K562 (cell line): ENCODE measurements around the gene MX1. TPM values are rescaled to one million over a fixed set of nuclear protein-coding genes. Genes with fewer than 3 reads are reported as not detected.

Source experiments
- ATAC-seq: fragments of 200-7000 bp; cut with Tn5 transposase; 3 replicates; pipeline ENCODE4 v1.9.1; 2020; ENCODE audit warnings: moderate library complexity
- BruUV-seq: library from RNA; stranded (reverse); fragments of 400-500 nt; replicated peaks from 2 replicates; lab custom pipeline; 2021; lab: Mats Ljungman, UMichigan
- CTCF ChIA-PET: fragments of 300-600 bp; formaldehyde crosslinking; extraction: SDS; loops from one replicate; lab custom pipeline; 2021; ENCODE audit warnings: low intra/inter-chr PET ratio; lab: Yijun Ruan, JAX
- POLR2A ChIA-PET: fragments of 300-600, 350-650 bp; sonication (Branson Sonifier 250); formaldehyde crosslinking; extraction: SDS; loops from one replicate; lab custom pipeline; 2021; ENCODE audit warnings: antibody characterized with exemption, inconsistent platforms; lab: Yijun Ruan, JAX
- DNase-seq, 4 experiments: peaks; one replicate each; pipeline versions ENCODE4 v3.0.0 to v3.0.0-alpha.2; 2011 to 2018; ENCODE audit warnings: low spot score in 3 of 4, mixed read lengths in 3 of 4; ENCODE audit errors: extremely low read depth in 1 of 4
- FAIRE-seq: peaks from 2 replicates; lab custom pipeline; 2011; peaks lifted over from hg19 to GRCh38; lab: Jason Lieb, UNC
- H2AFZ ChIP-seq: 2 replicates; pipeline ENCODE4 v1.6.0; 2011; ENCODE audit warnings: low read depth, low read length, control low read depth, inconsistent platforms
- H3K27ac ChIP-seq: fragments of 200-600 bp; 3 replicates; pipeline ENCODE4 v1.8.0; 2011; ENCODE audit warnings: low read depth, mild to moderate bottlenecking, control low read depth, inconsistent platforms, low read length, moderate library complexity, mixed read lengths; ENCODE audit errors: extremely low read depth
- H3K27me3 ChIP-seq, 2 experiments: fragments of 300-600 bp in 1 of 2; 2 replicates in 1 of 2; 3 replicates in 1 of 2; pipeline versions ENCODE4 v1.6.0 to v1.8.0; 2011; ENCODE audit warnings: inconsistent platforms in 2 of 2, low read length in 2 of 2, mild to moderate bottlenecking in 1 of 2, mixed read lengths in 1 of 2, moderate library complexity in 1 of 2; ENCODE audit not compliant: control insufficient read depth in 2 of 2, insufficient read depth in 2 of 2
- H3K36me3 ChIP-seq: fragments of 300-600 bp; 3 replicates; pipeline ENCODE4 v1.8.0; 2011; ENCODE audit warnings: mild to moderate bottlenecking, low read length, inconsistent platforms; ENCODE audit not compliant: control insufficient read depth, insufficient read depth
- H3K4me1 ChIP-seq, 2 experiments: fragments of 200-600 bp in 1 of 2; replicated peaks in 1 of 2; 2 replicates in 1 of 2; 3 replicates in 1 of 2; pipeline versions ENCODE4 v1.5.1 to v1.8.0; 2011; ENCODE audit warnings: inconsistent platforms in 2 of 2, low read length in 2 of 2, mild to moderate bottlenecking in 1 of 2, mixed read lengths in 1 of 2, moderate library complexity in 1 of 2; ENCODE audit not compliant: control insufficient read depth in 2 of 2, insufficient read depth in 2 of 2
- H3K4me2 ChIP-seq: 2 replicates; pipeline ENCODE4 v1.6.1; 2011; ENCODE audit warnings: low read length, control low read depth, inconsistent platforms, mixed read lengths; ENCODE audit not compliant: insufficient read depth
- H3K4me3 ChIP-seq: fragments of 200-600 bp; sonication (generic), shearing (Covaris generic); 2 replicates; pipeline ENCODE4 v1.5.1; 2016; ENCODE audit warnings: control low read depth, inconsistent platforms
- H3K79me2 ChIP-seq: fragments of 200-600 bp; 3 replicates; pipeline ENCODE4 v1.8.0; 2011; ENCODE audit warnings: low read length, inconsistent platforms; ENCODE audit not compliant: control insufficient read depth, insufficient read depth
- H3K9ac ChIP-seq, 2 experiments: 2 replicates each; pipeline versions ENCODE4 v1.6.0 to v1.6.1; 2011; ENCODE audit warnings: low read depth in 2 of 2, low read length in 2 of 2, control low read depth in 1 of 2, inconsistent platforms in 1 of 2, mild to moderate bottlenecking in 1 of 2, mixed read lengths in 1 of 2; ENCODE audit not compliant: insufficient read depth in 1 of 2
- H3K9me1 ChIP-seq: one replicate; pipeline ENCODE4 v1.6.0; 2011; ENCODE audit warnings: inconsistent platforms, mild to moderate bottlenecking, low read length, moderate library complexity; ENCODE audit not compliant: control insufficient read depth, insufficient read depth
- H3K9me3 ChIP-seq: replicated peaks from 2 replicates; pipeline ENCODE4 v1.5.1; 2011; ENCODE audit warnings: low read depth, low read length, inconsistent platforms; ENCODE audit not compliant: control insufficient read depth, insufficient read depth
- H4K20me1 ChIP-seq: replicated peaks from 2 replicates; pipeline ENCODE4 v1.6.1; 2011; ENCODE audit warnings: low read length, inconsistent platforms, mixed read lengths; ENCODE audit not compliant: control insufficient read depth, insufficient read depth
- ARID1B ChIP-seq: fragments of 450-650 bp; IDR thresholded peaks from 2 replicates; pipeline ENCODE4 v1.6.1; 2016; ENCODE audit warnings: antibody characterized with exemption, mild to moderate bottlenecking, inconsistent platforms
- CBX3 ChIP-seq, 2 experiments: IDR thresholded peaks; 1 replicate in 1 of 2; 2 replicates in 1 of 2; pipeline ENCODE4 v1.6.1; 2012; ENCODE audit warnings: inconsistent platforms in 2 of 2, low read length in 2 of 2, borderline replicate concordance in 1 of 2, control low read depth in 1 of 2
- E2F3 ChIP-seq: fragments of 250-450 bp; sonication (Bioruptor Pico); IDR thresholded peaks from 2 replicates; pipeline ENCODE4 v1.4.0; 2020; ENCODE audit warnings: mild to moderate bottlenecking
- ETS2 ChIP-seq: IDR thresholded peaks from 2 replicates; pipeline ENCODE4 v1.6.1; 2016; ENCODE audit warnings: borderline replicate concordance, missing genetic modification characterization, mild to moderate bottlenecking, moderate library complexity, missing compliant biosample characterization; ENCODE audit not compliant: poor library complexity, severe bottlenecking
- KHSRP ChIP-seq: fragments of 450-650 bp; IDR thresholded peaks from 2 replicates; pipeline ENCODE4 v1.6.1; 2017
- NCOA6 ChIP-seq: fragments of 450-650 bp; IDR thresholded peaks from 2 replicates; pipeline ENCODE4 v1.6.1; 2017; ENCODE audit warnings: mild to moderate bottlenecking
- SAP30 ChIP-seq: fragments of 200-600 bp; sonication (generic); IDR thresholded peaks from 2 replicates; pipeline ENCODE4 v1.6.1; 2012; ENCODE audit warnings: borderline replicate concordance, low read depth, mild to moderate bottlenecking, moderate library complexity, low read length, control low read depth, inconsistent platforms; ENCODE audit not compliant: insufficient read depth, poor library complexity, severe bottlenecking
- SMARCE1 ChIP-seq: fragments of 450-650 bp; IDR thresholded peaks from 2 replicates; pipeline ENCODE4 v1.7.1; 2016; ENCODE audit warnings: mild to moderate bottlenecking
- TBL1XR1 ChIP-seq, 2 experiments: IDR thresholded peaks; 2 replicates each; pipeline ENCODE4 v1.6.1; 2012; ENCODE audit warnings: improper control_type of control experiment in 2 of 2, low read length in 2 of 2, mild to moderate bottlenecking in 1 of 2
- TCF3 ChIP-seq: sonication (generic); formaldehyde crosslinking; IDR thresholded peaks from 2 replicates; pipeline ENCODE4 v1.4.0; 2020; ENCODE audit warnings: mild to moderate bottlenecking, missing genetic modification reagents
- ZFP1 ChIP-seq: fragments of 450-650 bp; formaldehyde crosslinking; IDR thresholded peaks from 2 replicates; pipeline ENCODE4 v1.4.0; 2020; ENCODE audit warnings: mild to moderate bottlenecking, mixed read lengths
- ZSCAN32 ChIP-seq: fragments of 450-650 bp; formaldehyde crosslinking; IDR thresholded peaks from 2 replicates; pipeline ENCODE4 v1.4.0; 2020; ENCODE audit warnings: mild to moderate bottlenecking, moderate library complexity
- WGBS: fragments of 100-300 bp; shearing (Covaris generic); methylation state at CpG from one replicate; pipeline ENCODE4 v1.1.6; 2016; ENCODE audit warnings: low coverage, mixed read lengths; ENCODE audit not compliant: insufficient coverage; ENCODE audit errors: missing lambda C conversion rate; 5-methylcytosine and 5-hydroxymethylcytosine counted together
- in situ Hi-C: fragments of 300-500 bp; cut with MboI; formaldehyde crosslinking; loops from 4 replicates; pipeline ENCODE4 v1.15.0; 2018; ENCODE audit warnings: inconsistent platforms, mixed read lengths
- intact Hi-C: fragments of 100-400 bp; cut with micrococcal nuclease; formaldehyde crosslinking; loops from 2 replicates; pipeline ENCODE4 v1.14.2; 2022
- polyA plus RNA-seq, 8 experiments: library from polyadenylated mRNA; depleted of rRNA in 4 of 8; stranded (reverse) in 5 of 8; unstranded in 3 of 8; fragments of >200 nt; fragmentation: Nextera tagmentation in 2 of 8; fragmentation: Illumina TruSeq in 1 of 8; extraction: Ambion mirVana in 2 of 8; extraction: Trizol in 1 of 8; gene quantifications; 2 replicates each; pipeline versions ENCODE4 v1.2.1 to v1.2.3, GENCODE V29; 2011 to 2014; ENCODE audit warnings: inconsistent platforms in 1 of 8, missing spikeins in 1 of 8
- total RNA-seq, 7 experiments: library from RNA; depleted of rRNA in 6 of 7; stranded (reverse); fragments of >200 nt in 6 of 7; fragmentation: Illumina TruSeq in 2 of 7; extraction: Trizol in 2 of 7; gene quantifications; 2 replicates each; pipeline versions ENCODE4 v1.2.1 to v1.2.3, GENCODE V29; 2011 to 2021; ENCODE audit warnings: low replicate concordance in 1 of 7
- TF ChIP-seq, protein P1 (sequence below): fragments of 250-450 bp; sonication (Bioruptor Pico); IDR thresholded peaks from 2 replicates; pipeline ENCODE4 v1.8.0; 2022; ENCODE audit warnings: moderate library complexity, mild to moderate bottlenecking, inconsistent platforms

MX1 gene
- total and polyA plus RNA-seq, 9 of the 15 experiments (the other 6 are each of a cell fraction or from before 2014, with no cell fraction given) = 0.07 to 0.51 (median 0.21) TPM; not detected in 5

DNA sequence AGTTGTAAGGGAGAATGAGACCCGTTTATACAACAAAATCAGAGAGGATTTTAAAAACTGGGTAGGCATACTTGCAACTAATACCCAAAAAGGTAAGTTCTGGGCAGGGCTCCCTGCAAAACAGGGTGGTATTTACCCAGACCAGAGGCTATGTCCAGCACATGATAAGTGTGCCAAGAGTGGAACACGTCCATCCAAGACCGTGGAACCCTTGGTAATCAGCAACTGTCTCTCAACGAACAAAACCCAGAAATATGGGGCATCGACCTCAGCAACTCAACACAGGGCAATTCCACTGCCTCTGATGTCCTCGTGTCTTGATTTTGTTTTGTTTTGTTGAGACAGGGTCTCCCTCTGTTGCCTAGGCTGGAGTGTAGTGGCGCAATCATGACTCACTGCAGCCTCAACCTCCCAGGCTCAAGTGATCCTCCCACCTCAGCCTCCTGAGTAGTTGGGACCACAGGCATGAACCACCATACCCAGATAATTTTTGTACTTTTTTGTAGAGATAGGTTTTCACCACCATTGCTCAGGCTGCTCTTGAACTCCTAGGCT lies 26.7 kb upstream of the MX1 start:
- no peaks in the 10 kb centered on the region for H3K4me1 ChIP-seq
- no peak overlapping the region for H3K27ac ChIP-seq
- DNase-seq (no peak), FAIRE-seq (no peak), ATAC-seq (no peak)
- H3K9me1 ChIP-seq = no peaks in the 10 kb centered on the region
- no peak overlapping the region for H2AFZ ChIP-seq
- WGBS = under 1% methylated on average over 7 of the region's 7 CpGs
- ChIA-PET POLR2A (no interaction called here), CTCF (no interaction called here)
- no peaks in the 10 kb centered on the region for H3K79me2 ChIP-seq
- no peak overlapping the region for H3K9ac ChIP-seq
- intact Hi-C loops (no loop called here), in situ Hi-C loops (no loop called here)
- TF ChIP-seq NCOA6 = no peak
- H3K9me3 ChIP-seq = no peaks in the 10 kb centered on the region
- no peak overlapping the region for H3K4me2 ChIP-seq
- peaks cover 9 to 38% of the 10 kb centered on the region in 2 experiments; a peak in 3 of 5 replicates for H3K27me3 ChIP-seq
- BruUV-seq = no TSS peak
- no peaks in the 10 kb centered on the region for H4K20me1 ChIP-seq
- H3K4me3 ChIP-seq = no peak overlapping the region
- H3K36me3 ChIP-seq = no peaks in the 10 kb centered on the region

DNA sequence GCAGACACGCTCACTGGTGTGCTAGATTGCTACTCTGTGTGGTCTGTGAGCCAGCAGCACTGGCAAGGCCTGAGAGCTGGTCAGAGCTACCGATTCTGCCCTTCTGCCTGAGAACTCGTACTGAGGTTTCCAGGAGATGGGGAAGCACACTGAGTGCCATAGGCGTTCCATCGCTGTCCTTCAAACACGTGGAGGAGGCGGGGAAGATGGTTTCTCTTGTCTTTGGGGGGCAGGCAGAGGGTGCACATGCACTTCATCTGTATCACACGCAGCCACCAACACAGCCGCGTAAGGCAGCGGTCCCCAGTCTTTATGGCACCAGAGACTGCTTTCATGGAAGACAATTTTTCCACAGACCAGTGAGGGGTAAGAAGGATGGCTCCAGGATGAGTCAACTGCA lies 23.8 kb upstream of the MX1 start:
- no peak overlapping the region for H3K9ac ChIP-seq
- peaks cover 15 to 39% of the 10 kb centered on the region in 2 experiments; a peak in 3 of 5 replicates for H3K27me3 ChIP-seq
- intact Hi-C loops = no loop called here
- no peak for DNase-seq
- ATAC-seq = no peak
- no peaks in the 10 kb centered on the region for H3K36me3 ChIP-seq
- BruUV-seq = no TSS peak
- no peak overlapping the region for H3K4me3 ChIP-seq
- in situ Hi-C loops = no loop called here
- CTCF ChIA-PET = no interaction called here
- H3K4me2 ChIP-seq = no peak overlapping the region
- H3K9me3 ChIP-seq = no peaks in the 10 kb centered on the region
- no peak overlapping the region for H2AFZ ChIP-seq
- FAIRE-seq = no peak
- no peak overlapping the region for H3K27ac ChIP-seq
- POLR2A ChIA-PET = no interaction called here
- H3K4me1 ChIP-seq = no peaks in the 10 kb centered on the region
- WGBS = 2% methylated on average over 11 of the region's 11 CpGs
- no peaks in the 10 kb centered on the region for H3K9me1 ChIP-seq
- H3K79me2 ChIP-seq = no peaks in the 10 kb centered on the region
- no peaks in the 10 kb centered on the region for H4K20me1 ChIP-seq
- TF ChIP-seq ZSCAN32 = no peak
- TF ChIP-seq SMARCE1 = no peak
- TF ChIP-seq SAP30 = no peak
- no peak for TF ChIP-seq ZFP1
- TF ChIP-seq ETS2 (tag) = no peak
- TF ChIP-seq ARID1B = no peak
- TF ChIP-seq TBL1XR1 (IDR thresholded peaks at IDR 0.05; ENCODE audit: low read length in 2 of 2) = no peak
- TF ChIP-seq CBX3 (IDR thresholded peaks at IDR 0.05; ENCODE audit: borderline replicate concordance in 1 of 2, low read length in 2 of 2) = no peak
- TF ChIP-seq TCF3 (CRISPR knock-in tag) = no peak
- no peak for TF ChIP-seq E2F3 (CRISPR knock-in tag)
- TF ChIP-seq KHSRP = no peak
- TF ChIP-seq, protein P1, sequence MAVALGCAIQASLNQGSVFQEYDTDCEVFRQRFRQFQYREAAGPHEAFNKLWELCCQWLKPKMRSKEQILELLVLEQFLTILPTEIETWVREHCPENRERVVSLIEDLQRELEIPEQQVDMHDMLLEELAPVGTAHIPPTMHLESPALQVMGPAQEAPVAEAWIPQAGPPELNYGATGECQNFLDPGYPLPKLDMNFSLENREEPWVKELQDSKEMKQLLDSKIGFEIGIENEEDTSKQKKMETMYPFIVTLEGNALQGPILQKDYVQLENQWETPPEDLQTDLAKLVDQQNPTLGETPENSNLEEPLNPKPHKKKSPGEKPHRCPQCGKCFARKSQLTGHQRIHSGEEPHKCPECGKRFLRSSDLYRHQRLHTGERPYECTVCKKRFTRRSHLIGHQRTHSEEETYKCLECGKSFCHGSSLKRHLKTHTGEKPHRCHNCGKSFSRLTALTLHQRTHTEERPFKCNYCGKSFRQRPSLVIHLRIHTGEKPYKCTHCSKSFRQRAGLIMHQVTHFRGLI (CRISPR knock-in tag) = no peak
